Measurements from ENCODE around the gene MUL1.
A peak's percentile ranks its signal among the peaks of the same experiment; 100 is the strongest.

Gene MUL1

DNA sequence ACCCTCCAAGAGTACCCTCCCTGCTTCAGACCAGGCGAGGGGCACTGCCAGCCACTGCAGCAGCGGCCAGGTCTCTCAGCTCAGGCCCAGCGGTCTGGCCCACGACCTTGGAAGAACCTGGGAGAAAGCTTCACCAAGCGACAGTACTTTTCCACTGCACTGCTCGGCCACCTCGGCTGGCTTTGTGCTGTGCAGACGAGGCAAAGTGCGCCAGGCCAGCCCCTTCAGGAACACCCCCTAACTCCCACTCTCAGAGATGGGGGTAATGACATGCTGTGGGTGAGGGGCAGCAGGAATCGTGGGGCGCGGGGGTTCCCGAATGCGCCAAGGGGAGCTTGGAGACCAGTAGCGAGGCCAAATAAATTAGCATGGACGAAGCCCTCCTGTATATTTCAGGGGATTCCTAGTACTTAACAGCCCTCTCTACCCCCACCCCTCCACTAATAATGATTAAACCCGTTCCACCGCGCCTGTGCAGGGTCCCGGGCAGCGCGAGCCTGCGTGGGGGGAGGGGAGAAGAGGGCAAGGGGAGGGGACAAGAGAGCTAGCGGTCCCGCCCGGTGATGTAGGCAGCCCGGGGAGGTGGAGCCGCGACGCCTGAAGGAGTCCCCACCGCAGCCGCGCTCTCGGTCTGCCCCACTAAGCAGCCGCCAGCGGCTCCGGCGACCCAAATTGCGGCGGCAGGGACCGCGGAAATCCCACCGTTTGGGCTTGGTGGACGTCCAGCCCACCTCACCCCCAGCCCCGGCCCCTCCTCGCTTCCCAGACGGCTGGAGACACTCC, 44.2 kb upstream of the MUL1 start, which contains the start of gene FAM43B (continued):
- TF ChIP-seq SP7 (tag by site-specific recombination; IDR thresholded peaks at IDR 0.05) (no peak), OSR2 (tag by site-specific recombination; IDR thresholded peaks at IDR 0.05) (no peak), ZNF214 (tag by site-specific recombination; IDR thresholded peaks at IDR 0.05; ENCODE audit: borderline replicate concordance) (no peak), ZBTB6 (tag by site-specific recombination; IDR thresholded peaks at IDR 0.05) (no peak), SP2 (tag by site-specific recombination; IDR thresholded peaks at IDR 0.05) (peak; percentile 64), ZNF785 (tag by site-specific recombination; IDR thresholded peaks at IDR 0.05) (no peak), ZFP37 (tag by site-specific recombination; IDR thresholded peaks at IDR 0.05) (no peak), ZNF23 (tag by site-specific recombination; IDR thresholded peaks at IDR 0.05; ENCODE audit: borderline replicate concordance) (no peak), TRIM28 (IDR thresholded peaks at IDR 0.05; ENCODE audit: borderline replicate concordance, low read length) (no peak), MEIS1 (CRISPR knock-in tag; IDR thresholded peaks at IDR 0.05; ENCODE audit: borderline replicate concordance) (no peak), PRDM1 (tag by site-specific recombination; IDR thresholded peaks at IDR 0.05) (0 out of 2 replicates have a peak, but pooled peaks have one; percentile 47), ZNF639 (tag by site-specific recombination; IDR thresholded peaks at IDR 0.05) (no peak), ZNF248 (tag by site-specific recombination; IDR thresholded peaks at IDR 0.05) (no peak), ZNF664 (tag by site-specific recombination; IDR thresholded peaks at IDR 0.05) (no peak), ZNF48 (tag by site-specific recombination; IDR thresholded peaks at IDR 0.05) (no peak), ZNF624 (tag by site-specific recombination; IDR thresholded peaks at IDR 0.05) (no peak), OVOL3 (tag by site-specific recombination; IDR thresholded peaks at IDR 0.05) (no peak), ZNF555 (tag by site-specific recombination; conservative IDR thresholded peaks at IDR 0.05) (no peak), ZBTB7A (tag by site-specific recombination; IDR thresholded peaks at IDR 0.05; ENCODE audit: low read depth) (no peak), ZNF148 (tag by site-specific recombination; IDR thresholded peaks at IDR 0.05; ENCODE audit: borderline replicate concordance) (no peak), RBAK (tag by site-specific recombination; IDR thresholded peaks at IDR 0.05) (no peak), ZNF302 (tag by site-specific recombination; IDR thresholded peaks at IDR 0.05; ENCODE audit: low read depth) (no peak), ZNF600 (tag by site-specific recombination; IDR thresholded peaks at IDR 0.05) (no peak), ZBTB1 (tag by site-specific recombination; IDR thresholded peaks at IDR 0.05) (no peak)
- TF ChIP-seq, protein P1, sequence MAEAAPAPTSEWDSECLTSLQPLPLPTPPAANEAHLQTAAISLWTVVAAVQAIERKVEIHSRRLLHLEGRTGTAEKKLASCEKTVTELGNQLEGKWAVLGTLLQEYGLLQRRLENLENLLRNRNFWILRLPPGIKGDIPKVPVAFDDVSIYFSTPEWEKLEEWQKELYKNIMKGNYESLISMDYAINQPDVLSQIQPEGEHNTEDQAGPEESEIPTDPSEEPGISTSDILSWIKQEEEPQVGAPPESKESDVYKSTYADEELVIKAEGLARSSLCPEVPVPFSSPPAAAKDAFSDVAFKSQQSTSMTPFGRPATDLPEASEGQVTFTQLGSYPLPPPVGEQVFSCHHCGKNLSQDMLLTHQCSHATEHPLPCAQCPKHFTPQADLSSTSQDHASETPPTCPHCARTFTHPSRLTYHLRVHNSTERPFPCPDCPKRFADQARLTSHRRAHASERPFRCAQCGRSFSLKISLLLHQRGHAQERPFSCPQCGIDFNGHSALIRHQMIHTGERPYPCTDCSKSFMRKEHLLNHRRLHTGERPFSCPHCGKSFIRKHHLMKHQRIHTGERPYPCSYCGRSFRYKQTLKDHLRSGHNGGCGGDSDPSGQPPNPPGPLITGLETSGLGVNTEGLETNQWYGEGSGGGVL (tag by site-specific recombination; IDR thresholded peaks at IDR 0.05), result no peak
- TF ChIP-seq, protein P2, sequence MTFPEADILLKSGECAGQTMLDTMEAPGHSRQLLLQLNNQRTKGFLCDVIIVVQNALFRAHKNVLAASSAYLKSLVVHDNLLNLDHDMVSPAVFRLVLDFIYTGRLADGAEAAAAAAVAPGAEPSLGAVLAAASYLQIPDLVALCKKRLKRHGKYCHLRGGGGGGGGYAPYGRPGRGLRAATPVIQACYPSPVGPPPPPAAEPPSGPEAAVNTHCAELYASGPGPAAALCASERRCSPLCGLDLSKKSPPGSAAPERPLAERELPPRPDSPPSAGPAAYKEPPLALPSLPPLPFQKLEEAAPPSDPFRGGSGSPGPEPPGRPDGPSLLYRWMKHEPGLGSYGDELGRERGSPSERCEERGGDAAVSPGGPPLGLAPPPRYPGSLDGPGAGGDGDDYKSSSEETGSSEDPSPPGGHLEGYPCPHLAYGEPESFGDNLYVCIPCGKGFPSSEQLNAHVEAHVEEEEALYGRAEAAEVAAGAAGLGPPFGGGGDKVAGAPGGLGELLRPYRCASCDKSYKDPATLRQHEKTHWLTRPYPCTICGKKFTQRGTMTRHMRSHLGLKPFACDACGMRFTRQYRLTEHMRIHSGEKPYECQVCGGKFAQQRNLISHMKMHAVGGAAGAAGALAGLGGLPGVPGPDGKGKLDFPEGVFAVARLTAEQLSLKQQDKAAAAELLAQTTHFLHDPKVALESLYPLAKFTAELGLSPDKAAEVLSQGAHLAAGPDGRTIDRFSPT (tag by site-specific recombination; IDR thresholded peaks at IDR 0.05), result no peak
- TF ChIP-seq, protein P3, sequence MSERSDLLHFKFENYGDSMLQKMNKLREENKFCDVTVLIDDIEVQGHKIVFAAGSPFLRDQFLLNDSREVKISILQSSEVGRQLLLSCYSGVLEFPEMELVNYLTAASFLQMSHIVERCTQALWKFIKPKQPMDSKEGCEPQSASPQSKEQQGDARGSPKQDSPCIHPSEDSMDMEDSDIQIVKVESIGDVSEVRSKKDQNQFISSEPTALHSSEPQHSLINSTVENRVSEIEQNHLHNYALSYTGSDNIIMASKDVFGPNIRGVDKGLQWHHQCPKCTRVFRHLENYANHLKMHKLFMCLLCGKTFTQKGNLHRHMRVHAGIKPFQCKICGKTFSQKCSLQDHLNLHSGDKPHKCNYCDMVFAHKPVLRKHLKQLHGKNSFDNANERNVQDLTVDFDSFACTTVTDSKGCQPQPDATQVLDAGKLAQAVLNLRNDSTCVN (tag by site-specific recombination; optimal IDR thresholded peaks at IDR 0.05), result peak; percentile 28

Measured in HEK293 (cell line).